Glomerular visceral epithelial cell (primary cell): ENCODE data around the gene ITGAD.

Experiments used
- DNase-seq: peaks from one replicate; pipeline ENCODE4 v3.0.0-alpha.2; 2016; ENCODE audit errors: extremely low spot score

Gene ITGAD

DNA sequence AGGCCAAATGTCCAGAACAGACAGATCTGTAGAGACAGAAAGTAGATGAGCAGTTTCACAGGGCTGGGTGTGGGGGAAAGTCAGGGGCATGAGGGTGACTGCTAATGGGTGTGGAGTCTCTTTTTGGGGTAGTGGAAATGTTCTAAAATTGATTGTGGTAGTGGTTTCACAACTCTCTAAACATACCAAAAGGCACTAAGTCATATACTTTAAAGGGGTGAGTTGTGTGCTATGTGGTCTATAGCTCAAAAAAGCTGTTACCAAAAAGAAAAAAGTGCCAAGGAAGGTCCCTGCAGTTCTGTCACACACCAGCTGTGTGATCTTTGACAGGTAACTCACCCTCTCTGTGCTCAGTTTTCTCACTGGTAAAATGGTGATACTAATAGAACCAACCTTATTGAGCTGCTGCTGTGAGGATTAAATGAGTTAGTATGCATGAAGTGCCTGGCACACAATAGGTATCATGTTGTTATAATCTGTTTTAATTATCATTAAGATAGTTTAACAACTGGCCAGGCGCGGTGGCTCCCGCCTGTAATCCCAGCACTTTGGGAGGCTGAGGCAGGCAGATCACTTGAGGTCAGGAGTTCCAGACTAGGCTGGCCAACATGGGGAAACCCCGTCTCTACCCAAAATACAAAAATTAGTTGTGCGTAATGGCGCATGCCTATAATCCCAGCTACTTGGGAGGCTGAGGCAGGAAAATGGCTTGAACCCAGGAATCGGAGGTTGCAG lies 27.8 kb upstream of the ITGAD start:
- DNase-seq, result no peak

GRCh38 chr16:31367853-31368252 lies 25.3 kb upstream of the ITGAD start:
- DNase-seq, result no peak

DNA sequence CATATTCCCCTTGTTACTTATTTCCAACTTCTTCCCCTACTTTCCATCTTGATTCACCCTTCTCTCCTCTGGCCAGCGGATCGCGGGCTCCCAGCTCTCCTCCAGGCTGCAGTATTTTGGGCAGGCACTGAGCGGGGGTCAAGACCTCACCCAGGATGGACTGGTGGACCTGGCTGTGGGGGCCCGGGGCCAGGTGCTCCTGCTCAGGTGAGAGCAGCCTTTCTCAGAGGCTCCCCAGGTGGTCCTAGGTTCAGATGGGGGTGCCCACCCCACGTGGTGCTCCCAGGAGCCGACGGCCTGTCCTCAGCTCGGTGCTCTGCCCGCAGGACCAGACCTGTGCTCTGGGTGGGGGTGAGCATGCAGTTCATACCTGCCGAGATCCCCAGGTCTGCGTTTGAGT lies 22.1 kb upstream of the ITGAD start:
- DNase-seq, result no peak

GRCh38 chr16:31371619-31372484 lies 21.3 kb upstream of the ITGAD start:
- DNase-seq, result no peak

GRCh38 chr16:31373235-31373634 lies 19.9 kb upstream of the ITGAD start:
- no peak for DNase-seq

GRCh38 chr16:31375231-31375630 lies 17.9 kb upstream of the ITGAD start:
- no peak for DNase-seq

GRCh38 chr16:31376705-31377104 lies 16.4 kb upstream of the ITGAD start:
- DNase-seq, result no peak

DNA sequence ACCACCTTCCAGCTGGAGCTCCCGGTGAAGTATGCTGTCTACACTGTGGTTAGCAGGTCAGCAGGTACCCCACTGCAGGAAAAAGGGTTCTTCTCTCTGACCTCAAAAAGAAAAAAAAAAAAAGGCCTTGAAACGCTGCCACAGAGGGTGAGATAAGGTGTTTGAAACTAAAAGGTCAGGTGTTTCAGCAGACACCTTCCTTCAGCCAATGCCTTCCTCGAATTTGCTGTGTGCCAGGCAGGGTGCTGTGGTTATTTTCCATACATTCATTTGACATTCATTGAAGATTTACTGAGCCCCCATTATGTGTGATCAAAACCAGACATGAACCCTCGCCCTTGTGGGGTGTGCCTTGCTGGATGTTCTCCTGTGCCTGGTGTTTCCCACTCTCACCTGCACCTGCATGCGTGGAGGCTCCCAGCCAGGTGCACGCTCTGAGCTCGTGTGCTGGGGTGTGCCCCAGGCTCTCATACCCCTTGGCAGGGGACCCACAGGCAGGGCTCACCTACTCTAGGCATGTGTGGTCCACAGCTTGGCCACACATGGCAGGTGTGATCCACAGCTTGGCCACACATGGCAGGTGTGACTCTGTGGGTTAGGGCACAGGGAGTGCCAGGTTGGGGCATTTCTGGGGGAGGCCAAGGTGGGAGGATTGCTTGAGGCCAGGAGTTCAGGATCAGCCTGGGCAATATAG lies 15.8 kb upstream of the ITGAD start:
- no peak for DNase-seq

DNA sequence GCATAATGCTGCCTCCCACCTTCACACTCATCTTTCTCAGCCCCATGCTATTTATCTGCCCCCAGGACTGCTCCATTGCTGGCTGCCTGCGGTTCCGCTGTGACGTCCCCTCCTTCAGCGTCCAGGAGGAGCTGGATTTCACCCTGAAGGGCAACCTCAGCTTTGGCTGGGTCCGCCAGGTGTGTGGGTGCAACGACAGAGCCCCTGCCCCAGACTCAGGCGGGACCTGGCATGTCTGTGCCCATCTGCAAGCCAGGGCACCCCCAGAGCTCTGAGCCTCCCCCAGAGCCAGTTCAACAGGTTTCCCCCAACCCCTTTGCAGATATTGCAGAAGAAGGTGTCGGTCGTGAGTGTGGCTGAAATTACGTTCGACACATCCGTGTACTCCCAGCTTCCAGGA lies 12.9 kb upstream of the ITGAD start:
- no peak for DNase-seq

DNA sequence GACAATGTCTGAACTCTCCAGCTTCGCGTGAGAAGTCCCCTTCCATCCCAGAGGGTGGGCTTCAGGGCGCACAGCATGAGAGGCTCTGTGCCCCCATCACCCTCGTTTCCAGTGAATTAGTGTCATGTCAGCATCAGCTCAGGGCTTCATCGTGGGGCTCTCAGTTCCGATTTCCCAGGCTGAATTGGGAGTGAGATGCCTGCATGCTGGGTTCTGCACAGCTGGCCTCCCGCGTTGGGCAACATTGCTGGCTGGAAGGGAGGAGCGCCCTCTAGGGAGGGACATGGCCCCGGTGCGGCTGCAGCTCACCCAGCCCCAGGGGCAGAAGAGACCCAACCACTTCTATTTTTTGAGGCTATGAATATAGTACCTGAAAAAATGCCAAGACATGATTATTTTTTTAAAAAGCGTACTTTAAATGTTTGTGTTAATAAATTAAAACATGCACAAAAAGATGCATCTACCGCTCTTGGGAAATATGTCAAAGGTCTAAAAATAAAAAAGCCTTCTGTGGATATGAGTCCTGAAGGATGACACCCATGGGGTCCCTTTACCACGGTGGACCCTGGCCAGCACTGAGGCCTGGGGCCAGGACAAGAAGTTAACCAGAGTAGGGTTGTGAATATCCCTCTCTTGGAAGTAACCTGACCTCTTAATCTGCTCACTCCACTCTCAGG lies 10.5 kb upstream of the ITGAD start:
- peak; percentile 31 for DNase-seq

- no peak for DNase-seq
Observed at GRCh38 chr16:31385680-31386079, 7.5 kb upstream of the ITGAD start.

- DNase-seq, result no peak
Observed at GRCh38 chr16:31386157-31386984, 6.8 kb upstream of the ITGAD start.

GRCh38 chr16:31388535-31388934 lies 4.6 kb upstream of the ITGAD start:
- no peak for DNase-seq

GRCh38 chr16:31390504-31391041 lies 2.6 kb upstream of the ITGAD start:
- DNase-seq, result no peak

GRCh38 chr16:31395647-31396046 lies 2.5 kb downstream of the ITGAD start:
- DNase-seq, result no peak

- DNase-seq, result no peak
Observed at GRCh38 chr16:31397096-31397660, 4.0 kb downstream of the ITGAD start.

DNA sequence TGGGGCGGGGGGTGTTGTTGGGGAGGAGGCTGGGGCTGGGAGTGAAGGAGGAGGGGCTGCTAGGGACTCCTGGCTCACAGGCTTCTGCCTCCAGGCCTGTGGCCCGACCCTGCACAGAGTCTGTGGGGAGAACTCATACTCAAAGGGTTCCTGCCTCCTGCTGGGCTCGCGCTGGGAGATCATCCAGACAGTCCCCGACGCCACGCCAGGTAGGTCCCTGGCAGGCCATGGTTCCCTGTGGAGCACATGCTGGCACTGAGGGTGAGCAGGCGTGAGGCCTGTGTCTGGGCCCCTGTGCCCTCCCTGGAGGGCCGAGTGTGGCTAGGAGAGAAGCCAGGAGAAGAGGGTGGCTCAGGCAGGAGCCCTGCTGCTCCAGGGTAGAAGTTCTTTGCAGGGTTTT lies 4.6 kb downstream of the ITGAD start:
- DNase-seq, result no peak

GRCh38 chr16:31400191-31400590 lies 7.1 kb downstream of the ITGAD start:
- DNase-seq, result no peak

GRCh38 chr16:31401436-31401835 lies 8.3 kb downstream of the ITGAD start:
- no peak for DNase-seq

- no peak for DNase-seq
Observed at GRCh38 chr16:31402687-31403086, 9.6 kb downstream of the ITGAD start.
